GM18867 (cell line): Measurements from ENCODE around the gene MUC5B.
"Not testable (repeated sequence)": the region's sequence is repeated elsewhere in the genome, so short reads cannot be mapped to it uniquely, and the experiment has no call there.

Experiments
- ATAC-seq: cut with Tn5 transposase; IDR thresholded peaks from one replicate; pipeline ENCODE4 v1.9.1; 2021; ENCODE audit warnings: mild to moderate bottlenecking, moderate library complexity; ENCODE audit not compliant: unreplicated experiment

The MUC5B gene

DNA sequence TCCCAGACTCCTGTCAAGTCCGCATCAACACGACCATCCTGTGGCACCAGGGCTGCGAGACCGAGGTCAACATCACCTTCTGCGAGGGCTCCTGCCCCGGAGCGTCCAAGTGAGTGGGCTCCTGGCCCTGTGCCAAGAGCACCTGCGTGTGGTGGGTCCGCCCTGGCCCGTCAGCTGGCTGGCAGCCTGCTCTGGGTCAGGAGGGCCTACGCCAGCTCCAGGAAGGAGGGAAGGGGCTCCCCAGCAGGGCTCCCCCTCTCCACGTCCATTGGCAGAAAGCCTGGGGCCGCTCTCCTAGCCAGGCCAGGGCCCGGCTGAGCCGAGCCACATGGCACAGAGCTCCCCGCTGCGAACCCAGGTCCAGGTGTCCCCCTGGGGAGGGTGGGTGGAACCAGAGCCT lies 37.8 kb downstream of the MUC5B start:
- ATAC-seq = no peak

DNA sequence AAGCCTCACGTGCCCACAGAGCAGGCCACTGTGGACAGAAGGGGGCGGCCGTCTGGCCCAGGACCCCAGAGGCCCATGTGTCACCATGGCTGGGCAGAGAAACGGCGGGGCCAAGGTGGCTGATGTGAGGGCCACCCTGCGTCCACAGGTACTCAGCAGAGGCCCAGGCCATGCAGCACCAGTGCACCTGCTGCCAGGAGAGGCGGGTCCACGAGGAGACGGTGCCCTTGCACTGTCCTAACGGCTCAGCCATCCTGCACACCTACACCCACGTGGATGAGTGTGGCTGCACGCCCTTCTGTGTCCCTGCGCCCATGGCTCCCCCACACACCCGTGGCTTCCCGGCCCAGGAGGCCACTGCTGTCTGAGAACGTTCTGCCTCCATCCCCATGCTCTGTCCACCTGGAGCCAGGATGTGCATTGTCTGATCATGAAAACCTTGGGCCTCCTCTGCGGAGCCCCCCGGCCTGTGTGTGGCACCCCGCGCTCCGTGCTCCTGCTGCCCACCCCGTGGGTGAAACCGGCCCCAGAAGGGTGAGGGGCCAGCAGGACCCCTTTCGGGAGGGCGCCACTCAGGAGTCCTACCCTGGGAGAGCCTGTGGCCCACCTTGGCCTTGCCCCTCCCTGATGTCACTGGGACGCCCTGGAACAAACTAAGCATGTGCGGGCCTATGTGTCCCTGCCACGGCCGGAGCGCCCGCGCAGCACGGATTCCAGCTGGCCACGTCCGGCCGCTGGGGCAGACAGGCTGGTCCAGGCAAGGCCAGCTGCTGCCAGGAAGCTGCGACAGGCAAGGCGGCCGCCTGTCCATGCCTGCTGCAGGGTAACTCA lies 38.6 kb downstream of the MUC5B start:
- ATAC-seq = no peak

DNA sequence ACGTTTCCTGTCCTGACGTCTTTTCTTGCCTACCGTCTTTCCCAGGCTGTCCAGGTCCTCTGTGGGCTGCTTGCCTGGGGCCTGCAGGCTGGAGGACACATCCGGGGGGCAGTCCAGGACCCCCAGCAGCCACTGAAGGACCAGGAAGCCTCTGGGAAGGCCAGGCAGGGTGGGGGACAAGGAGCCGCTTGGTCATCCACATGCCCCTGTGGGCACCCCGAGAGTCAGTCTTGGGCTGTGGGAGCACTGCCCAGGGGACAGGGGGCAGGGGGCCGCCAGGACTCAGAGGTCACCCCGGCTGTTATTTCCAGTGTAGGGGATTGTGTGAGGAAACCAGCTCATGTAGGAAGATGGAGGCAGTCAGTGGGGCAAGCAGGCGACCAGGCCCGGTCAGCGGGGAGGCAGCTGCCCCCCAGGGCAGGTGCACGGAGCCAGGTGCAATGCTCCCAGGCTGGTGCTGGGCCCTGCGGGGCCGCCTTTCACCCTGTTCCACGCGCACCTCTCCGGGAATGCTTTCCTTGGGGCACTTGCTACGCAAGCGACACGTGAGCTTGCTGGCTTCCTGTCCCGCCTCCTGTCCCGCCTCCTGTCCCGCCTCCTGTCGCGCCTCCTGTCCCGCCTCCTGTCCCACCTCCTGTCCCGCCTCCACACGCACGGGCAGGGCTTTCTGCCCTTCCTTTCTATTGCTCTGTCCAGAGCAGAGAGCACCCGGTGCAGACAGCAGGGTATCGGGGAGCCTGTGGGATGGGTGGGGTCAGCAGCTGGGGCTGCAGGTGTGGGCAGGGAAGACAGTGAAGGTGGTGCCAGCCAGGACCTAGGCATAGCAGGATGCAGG lies 39.5 kb downstream of the MUC5B start:
- ATAC-seq = peak; percentile 89

DNA sequence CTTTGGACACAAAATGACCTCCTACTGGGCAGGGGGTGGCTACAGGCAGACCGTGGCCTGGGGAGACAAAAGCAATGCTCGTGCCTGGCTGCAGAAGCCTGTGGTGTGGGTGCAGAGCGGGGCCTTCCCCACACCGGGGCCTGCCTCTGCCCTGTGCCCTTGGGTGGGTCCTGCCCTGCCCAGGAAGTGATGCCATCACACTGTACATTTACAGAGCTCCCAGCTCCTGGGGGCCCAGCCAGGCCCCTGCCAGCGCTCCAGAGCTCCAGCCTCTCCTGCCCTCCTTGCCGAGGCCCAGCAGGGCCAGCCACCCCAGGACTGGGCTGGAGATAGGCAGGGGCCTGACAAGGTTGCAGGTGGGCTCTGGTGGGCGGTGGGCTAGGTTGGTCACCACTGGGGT lies 40.1 kb downstream of the MUC5B start:
- ATAC-seq = no peak

DNA sequence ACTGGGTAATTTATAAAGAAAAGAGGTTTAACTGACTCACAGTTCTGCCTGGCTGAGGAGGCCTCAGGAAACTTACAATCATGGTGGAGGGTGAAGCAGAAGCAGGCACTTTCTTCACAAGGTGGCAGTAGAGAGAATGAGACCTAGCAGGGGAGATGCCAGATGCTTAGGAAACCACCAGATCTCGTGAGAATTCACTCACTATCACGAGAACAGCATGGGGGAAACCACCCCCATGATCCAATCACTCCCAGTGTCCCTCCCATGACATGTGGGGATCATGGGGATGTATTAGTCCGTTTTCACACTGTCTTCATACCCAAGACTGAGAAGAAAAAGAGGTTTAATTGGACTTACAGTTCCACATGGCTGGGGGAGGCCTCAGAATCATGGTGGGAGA lies 41.6 kb downstream of the MUC5B start:
- ATAC-seq = not testable (repeated sequence)

DNA sequence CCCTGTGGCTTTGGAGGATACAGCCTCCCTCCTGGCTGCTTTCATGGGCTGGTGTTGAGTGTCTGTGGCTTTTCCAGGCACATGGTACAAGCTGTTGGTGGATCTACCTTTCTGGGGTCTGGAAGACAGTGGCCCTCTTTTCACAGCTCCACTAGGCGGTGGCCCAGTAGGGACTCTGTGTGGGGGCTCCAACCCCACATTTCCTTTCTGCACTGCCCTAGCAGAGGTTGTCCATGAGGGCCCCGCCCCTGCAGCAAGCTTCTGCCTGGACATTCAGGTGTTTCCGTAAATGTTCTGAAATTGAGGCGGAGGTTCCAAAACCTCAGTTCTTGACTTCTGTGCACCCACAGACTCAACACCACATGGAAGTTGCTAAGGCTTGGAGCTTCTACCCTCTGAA lies 42.6 kb downstream of the MUC5B start:
- not testable (repeated sequence) for ATAC-seq

DNA sequence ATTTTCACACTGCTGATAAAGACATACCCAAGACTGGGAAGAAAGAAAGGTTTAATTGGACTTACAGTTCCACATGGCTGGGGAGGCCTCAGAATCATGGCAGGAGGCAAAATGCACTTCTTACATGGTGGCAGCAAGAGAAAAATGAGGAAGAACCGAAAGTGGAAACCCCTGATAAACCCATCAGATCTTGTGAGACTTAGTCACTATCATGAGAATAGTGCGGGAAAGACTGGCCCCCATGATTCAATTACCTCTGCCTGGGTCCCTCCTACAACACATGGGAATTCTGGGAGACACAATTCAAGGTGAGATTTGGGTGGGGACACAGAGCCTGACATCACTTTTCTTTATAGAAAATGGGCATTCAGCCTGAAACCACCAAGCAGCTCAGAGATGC lies 44.1 kb downstream of the MUC5B start:
- not testable (repeated sequence) for ATAC-seq

DNA sequence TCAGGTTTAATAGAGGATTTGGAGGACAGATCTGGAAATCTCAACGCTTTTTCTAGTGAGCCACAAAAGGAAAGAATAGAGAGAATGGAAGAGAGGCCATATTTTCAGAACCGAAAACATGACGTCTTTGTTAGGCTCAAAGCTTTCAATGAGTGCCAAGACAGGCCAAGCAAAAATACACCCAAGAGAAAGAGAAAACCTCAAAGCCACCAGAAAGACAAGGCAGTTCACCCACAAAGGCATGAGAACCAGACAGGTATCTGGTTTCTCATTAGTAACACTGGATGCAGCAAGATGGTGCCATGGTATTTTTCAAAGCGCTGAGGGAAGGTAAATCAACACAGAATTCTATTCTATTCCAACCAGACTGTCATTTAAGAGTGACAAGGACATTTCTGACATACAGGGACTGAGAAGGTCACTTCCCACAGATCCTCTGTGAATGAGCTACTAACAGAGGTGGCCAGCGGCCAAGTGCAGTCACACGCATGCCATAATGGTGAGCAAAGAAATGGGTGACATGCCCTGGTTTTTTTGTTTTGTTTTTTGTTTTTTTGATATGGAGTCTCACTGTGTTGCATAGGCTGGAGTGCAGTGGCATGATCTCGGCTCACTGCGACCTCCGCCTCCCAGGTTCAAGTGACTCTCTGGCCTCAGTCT lies 44.7 kb downstream of the MUC5B start:
- ATAC-seq = no peak

DNA sequence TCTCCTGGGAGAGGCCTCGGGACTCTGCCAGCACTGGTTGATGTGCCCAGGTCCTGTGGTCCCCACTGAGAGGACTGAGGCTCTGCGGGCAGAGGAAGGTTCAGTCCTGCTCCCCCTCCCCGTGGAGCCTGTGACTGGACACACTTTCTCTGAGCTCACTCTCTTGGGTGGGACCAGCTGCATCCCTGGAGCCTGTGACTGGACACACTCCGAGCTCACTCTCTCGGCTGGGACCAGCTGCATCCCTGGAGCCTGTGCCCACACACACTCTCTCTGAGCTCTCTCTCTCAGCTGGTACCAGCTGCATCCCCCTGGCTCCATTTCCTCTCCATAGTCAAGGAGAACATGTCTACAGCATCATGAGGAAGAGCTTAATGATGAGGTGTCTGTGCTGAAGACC lies 47.1 kb downstream of the MUC5B start:
- ATAC-seq = no peak

DNA sequence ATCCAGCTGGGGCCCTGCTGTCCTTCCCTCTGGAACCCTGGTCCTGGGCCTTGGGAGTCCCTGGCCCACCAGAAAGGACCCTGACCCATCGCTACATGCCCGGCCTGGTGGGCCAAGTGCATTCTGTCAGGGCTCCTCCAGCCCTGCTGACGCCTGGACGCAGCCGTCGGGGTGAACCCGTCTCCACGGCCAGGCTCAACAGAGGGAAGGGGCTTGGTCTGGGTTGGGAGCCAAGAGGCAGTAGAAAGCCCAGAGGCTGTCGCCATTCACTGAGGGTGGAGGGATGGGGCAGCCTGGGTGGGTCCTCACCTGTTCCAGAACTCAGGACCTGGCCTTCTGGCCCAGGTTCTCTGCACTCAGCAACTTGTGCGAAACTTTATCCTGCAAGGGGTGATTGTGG lies 47.6 kb downstream of the MUC5B start:
- no peak for ATAC-seq

DNA sequence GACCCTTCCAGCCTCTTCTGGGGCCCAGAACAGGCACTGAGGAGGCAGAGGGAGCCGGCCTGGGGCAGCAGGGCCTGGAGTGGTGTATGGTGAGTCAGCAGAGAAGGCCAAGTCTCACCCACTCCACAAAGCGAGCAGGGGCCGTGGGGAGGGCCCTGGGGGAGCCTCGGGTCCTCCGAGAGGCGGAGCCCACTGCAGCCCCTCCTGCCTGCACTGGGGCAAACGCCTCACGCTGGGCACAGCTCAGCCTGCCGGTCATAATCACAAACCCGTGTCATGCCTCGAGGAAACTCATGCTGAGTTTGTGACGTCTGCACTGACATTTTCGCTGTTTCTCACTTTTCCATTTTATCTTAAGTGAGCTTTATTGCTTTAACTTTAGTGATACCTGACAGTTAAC lies 48.1 kb downstream of the MUC5B start:
- no peak for ATAC-seq

DNA sequence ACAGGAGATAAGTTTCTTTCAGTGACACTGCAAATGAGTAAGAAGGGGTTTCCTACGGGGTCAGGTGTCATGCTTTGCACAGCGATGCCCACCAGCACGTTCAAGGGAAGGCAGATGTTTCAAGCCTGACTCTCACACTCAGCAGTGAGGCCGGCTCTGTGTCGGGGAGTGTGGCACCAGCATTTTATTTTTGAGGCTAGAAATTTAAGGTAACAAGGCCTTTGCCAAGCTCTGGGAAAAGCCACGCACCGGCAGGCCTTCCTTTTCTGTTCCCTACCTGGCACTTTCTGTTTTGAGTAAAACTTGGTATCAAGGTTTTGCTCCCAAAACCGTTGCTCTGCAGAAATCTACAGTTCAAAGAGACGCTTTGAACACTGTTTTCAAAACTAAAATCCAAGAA lies 48.5 kb downstream of the MUC5B start:
- ATAC-seq = no peak

DNA sequence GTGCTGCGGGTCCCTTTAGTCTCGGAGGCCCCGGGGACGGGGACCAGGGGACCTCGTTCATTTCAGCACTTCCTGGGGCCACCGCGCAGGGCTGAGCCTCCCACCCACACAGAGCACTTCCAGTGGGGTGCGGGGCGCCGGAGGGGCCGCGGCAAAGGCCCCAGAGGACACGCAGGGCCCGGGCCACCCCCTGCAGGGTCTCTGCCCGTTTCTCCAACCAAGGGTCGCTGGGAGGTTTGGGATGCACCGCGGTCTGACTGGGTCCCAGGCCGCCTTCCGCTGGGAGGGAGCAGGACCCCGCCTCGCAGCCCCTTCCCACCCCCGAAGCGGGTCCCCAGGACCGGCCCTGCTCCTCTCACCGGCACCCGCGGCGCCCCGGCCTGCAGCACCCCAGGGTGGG lies 49.1 kb downstream of the MUC5B start:
- ATAC-seq = no peak

DNA sequence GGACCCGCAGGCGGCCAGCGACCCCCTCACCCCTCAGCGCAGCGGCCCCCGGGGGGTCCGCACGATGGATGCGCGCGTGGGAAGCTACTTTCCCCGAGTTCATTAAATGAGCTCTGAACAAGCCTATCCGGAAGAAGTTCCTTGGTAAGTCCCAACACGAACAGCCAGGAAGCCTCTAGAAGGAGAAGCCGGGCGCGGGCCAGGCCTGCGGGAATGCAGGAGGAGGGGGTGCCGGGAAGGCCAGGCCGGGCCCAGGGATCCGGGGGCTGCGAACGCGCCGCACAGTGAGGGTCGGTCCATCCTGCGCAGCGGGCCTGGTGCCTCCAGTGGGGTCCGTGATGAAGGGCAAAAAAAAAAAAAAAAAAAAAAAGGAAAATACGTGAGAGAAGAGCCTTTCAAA lies 49.7 kb downstream of the MUC5B start:
- no peak for ATAC-seq

DNA sequence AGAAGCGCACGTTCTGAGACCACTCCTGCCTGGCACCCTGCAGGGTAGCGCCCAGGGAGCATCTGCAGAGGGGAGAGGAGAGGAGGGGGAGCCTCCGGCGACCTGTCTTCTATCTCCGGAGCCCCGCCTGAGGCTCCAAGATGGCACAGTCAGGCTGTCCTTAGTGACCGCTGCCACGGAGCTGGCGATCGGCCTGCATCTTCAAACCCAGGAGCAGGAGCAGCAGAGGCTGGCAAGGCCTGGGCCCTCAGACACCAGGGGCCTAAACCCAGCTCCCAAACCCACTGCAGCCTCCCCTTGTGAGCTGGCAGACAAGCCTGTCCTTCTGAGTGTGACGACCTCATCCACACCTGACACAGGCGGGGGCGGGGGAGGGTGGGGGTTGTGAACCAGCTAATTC lies 51.6 kb downstream of the MUC5B start:
- no peak for ATAC-seq

DNA sequence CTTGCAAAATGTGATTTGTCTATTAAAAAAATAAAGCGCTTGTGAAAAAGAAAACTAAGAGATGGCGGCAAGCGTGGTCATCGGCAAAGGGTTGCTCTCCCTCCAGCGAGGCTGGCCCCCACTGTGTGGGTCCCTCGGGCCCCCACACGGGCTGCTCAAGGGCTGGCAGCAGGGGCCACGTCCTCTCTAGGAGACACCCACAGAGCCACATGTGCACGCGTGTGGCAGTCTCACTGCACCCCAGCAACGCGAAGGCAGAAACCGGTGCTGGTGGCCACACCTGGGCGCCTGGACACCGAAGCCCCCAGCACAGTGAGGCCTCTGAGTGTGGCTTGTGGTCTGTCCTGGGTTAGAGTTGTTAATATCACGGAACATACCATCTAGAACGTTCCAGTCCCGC lies 52.2 kb downstream of the MUC5B start:
- ATAC-seq = no peak

DNA sequence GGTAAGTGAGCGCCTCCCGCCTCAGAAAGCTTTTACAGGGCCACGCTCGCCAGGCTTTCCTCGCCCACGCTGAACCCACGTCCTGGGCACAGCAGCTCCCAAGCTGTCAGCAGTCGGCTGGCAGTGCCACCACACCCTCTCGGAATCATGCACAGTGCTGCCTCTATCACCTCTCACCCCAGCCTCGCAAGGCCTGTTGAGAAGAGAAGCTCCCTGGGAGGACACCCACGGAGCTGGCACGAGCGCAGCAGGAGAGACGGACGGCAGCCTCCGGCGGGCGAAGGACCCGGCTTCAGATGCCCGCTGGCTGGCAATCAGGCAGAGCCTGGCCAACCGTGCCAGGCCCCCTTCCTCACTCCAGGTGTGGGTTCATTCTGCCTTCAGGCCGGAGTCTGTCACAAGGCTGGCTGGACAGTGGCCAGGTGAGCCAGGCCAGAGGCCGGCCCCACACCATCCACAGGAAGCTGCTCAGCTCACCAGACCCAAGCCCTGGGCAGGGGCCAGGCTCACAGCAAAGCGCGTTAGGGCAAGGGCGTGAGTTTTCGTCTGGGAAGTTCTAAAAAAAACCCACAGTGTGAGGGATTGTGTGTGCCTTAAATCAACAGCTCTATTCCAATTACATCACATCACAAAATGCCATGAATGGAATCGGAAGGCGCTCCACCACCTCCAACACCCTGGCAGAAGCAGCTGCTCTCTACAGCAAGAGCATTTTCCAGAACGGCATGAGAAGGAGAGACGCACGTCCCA lies 53.4 kb downstream of the MUC5B start:
- no peak for ATAC-seq

DNA sequence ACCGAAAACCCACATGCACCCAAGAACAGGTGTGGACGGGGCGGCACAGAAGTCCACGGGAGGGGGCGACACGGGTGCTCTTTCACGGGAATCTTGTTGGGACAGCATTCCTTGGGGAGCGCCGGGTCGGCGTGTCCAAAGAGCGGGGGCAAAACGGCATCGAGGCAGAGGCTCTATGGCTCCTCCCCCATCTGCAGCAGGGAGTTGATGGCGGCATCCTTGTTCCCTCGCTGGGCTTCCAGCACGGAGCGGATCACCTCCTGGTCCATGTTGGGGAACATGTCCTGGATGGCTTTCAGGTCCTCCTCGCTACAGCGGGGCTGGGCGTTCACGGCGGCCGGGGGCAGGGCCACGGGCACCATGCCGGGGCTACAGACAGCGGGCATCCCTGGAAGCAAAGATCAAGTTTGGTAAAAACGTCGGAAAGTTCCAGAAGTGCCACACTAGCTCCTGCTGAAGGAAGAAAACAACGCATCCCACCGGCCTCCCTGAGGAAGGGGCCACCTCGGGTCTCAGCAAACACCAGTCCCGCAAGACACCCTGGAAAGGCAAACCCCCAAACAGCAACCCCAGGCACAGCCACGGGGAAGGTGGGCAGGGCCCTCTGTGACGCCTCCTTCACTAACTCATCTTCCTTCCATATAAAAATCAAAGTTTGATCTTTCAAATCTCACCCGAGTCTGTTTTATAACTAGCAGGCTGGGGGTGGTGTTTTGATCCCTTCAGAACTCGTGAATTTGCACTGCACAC lies 54.2 kb downstream of the MUC5B start:
- no peak for ATAC-seq

DNA sequence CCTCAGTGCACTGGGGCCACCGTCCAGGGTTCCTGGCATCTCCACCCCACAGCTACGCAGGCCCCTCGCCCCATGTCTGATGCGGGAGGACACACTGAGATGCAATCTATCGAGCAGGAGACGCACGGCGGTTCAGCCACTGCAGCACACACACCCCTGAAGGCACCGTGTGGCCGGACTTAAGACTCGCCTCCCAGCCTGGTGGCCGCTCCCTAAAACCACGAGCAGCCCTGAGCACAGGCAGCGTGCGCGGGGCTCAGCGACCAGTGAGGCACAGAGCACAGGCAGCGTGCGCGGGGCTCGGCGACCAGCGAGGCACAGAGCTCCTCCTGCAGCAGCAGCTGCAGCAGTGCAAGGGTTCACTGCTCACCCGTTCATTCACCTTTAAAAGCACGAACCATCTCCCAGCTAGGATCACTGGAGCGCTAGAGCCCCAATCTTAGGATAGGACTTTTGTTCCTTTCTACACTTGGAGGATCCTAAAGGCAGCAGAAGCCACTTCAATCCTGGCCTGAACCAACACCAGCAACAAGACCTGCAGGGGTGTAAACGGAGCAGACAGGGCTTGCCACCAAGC lies 55.2 kb downstream of the MUC5B start:
- no peak for ATAC-seq
